K562 (cell line): ENCODE measurements around the gene MIF.
"Not testable (repeated sequence)": the region's sequence is repeated elsewhere in the genome, so short reads cannot be mapped to it uniquely, and the experiment has no call there.

ENCODE experiments used
- BHLHE40 ChIP-seq: IDR thresholded peaks from 2 replicates; pipeline ENCODE4 v1.6.1; 2011; ENCODE audit warnings: low read length, improper control_type of control experiment
- BRF1 ChIP-seq: IDR thresholded peaks from 3 replicates; pipeline ENCODE4 v1.6.1; 2011; ENCODE audit warnings: borderline replicate concordance, mild to moderate bottlenecking; ENCODE audit not compliant: insufficient read length; ENCODE audit errors: extremely low read depth
- FOXA3 ChIP-seq, 2 experiments: fragments of 450-650 bp in 1 of 2; sonication (generic) in 1 of 2; formaldehyde crosslinking; IDR thresholded peaks in 1 of 2; conservative IDR thresholded peaks in 1 of 2; 2 replicates each; pipeline versions ENCODE4 v1.4.0 to v1.8.0; 2020 to 2022; ENCODE audit warnings: mild to moderate bottlenecking in 2 of 2, missing genetic modification reagents in 1 of 2
- FOXK2 ChIP-seq, 2 experiments: fragments of 450-650 bp; IDR thresholded peaks in 1 of 2; conservative IDR thresholded peaks in 1 of 2; 2 replicates each; pipeline ENCODE4 v1.6.1; 2016; ENCODE audit warnings: low read depth in 2 of 2, mild to moderate bottlenecking in 1 of 2
- JUNB ChIP-seq: fragments of 450-650 bp; formaldehyde crosslinking; conservative IDR thresholded peaks from 2 replicates; pipeline ENCODE4 v1.4.0; 2020; ENCODE audit warnings: mild to moderate bottlenecking
- L3MBTL2 ChIP-seq: fragments of 450-650 bp; IDR thresholded peaks from 2 replicates; pipeline ENCODE4 v1.6.1; 2016; ENCODE audit warnings: mild to moderate bottlenecking, moderate library complexity
- POLR2AphosphoS5 ChIP-seq: IDR thresholded peaks from 2 replicates; pipeline ENCODE4 v1.6.1; 2011; ENCODE audit warnings: mild to moderate bottlenecking, low read depth, low read length, moderate library complexity; ENCODE audit not compliant: control insufficient read depth, insufficient read depth
- USF1 ChIP-seq: sonication (generic); formaldehyde crosslinking; IDR thresholded peaks from 2 replicates; pipeline ENCODE4 v1.9.0; 2022; ENCODE audit warnings: mild to moderate bottlenecking, missing genetic modification reagents
- ZBTB26 ChIP-seq: fragments of 450-650 bp; formaldehyde crosslinking; IDR thresholded peaks from 2 replicates; pipeline ENCODE4 v1.4.0; 2022; ENCODE audit warnings: missing genetic modification characterization
- ZBTB43 ChIP-seq: sonication (generic); formaldehyde crosslinking; IDR thresholded peaks from 2 replicates; pipeline ENCODE4 v1.8.0; 2023; ENCODE audit warnings: mild to moderate bottlenecking, missing genetic modification reagents
- ZEB2 ChIP-seq: fragments of 450-650 bp; IDR thresholded peaks from 2 replicates; pipeline ENCODE4 v1.6.1; 2016

- TF ChIP-seq ZBTB26 (CRISPR knock-in tag); BRF1; ZEB2; JUNB (CRISPR knock-in tag); BHLHE40; POLR2AphosphoS5; USF1; FOXK2 (conservative IDR thresholded peaks at IDR 0.05 in 1 of 2, IDR thresholded peaks at IDR 0.05 in 1 of 2; ENCODE audit: low read depth in 2 of 2); ZBTB43 (CRISPR knock-in tag); L3MBTL2; FOXA3 (CRISPR knock-in tag; conservative IDR thresholded peaks at IDR 0.05 in 1 of 2, IDR thresholded peaks at IDR 0.05 in 1 of 2): not testable (repeated sequence)
Measured at GRCh38 chr22:23864499-23865154, 29.6 kb upstream of the MIF start.
